ENCODE results near the gene C1QTNF8. TPM values are rescaled to one million over a fixed set of nuclear protein-coding genes. Genes with fewer than 3 reads are reported as not detected.

The C1QTNF8 gene
- total RNA-seq, 3 donors from 2014 or later (not counting 1 experiment from before 2014, with no cell fraction given) = not detected

- Histone ChIP-seq H3K4me3 (ENCODE audit: low read length) (no peak overlapping the region), H3K27ac (ENCODE audit: low read length) (no peak overlapping the region), H3K27me3 (ENCODE audit: control insufficient read depth, insufficient read depth, low read length) (peaks cover 2% of the 10 kb centered on the region), H3K9me3 (ENCODE audit: control insufficient read depth, insufficient read depth, low read length) (peaks cover 6% of the 10 kb centered on the region), H3K36me3 (ENCODE audit: control insufficient read depth, insufficient read depth, low read length) (no peaks in the 10 kb centered on the region), H3K4me1 (ENCODE audit: control insufficient read depth, insufficient read depth, low read length) (no peaks in the 10 kb centered on the region)
- ATAC-seq = no peak
- Mint-ChIP-seq H3K27me3 (ENCODE audit: low read depth in 2 of 2) (no peaks in the 10 kb centered on the region), H3K27ac (no peak overlapping the region), H3K4me1 (peaks cover 0 to 5% of the 10 kb centered on the region in 2 donors), H3K4me3 (no peak overlapping the region), H3K9me3 (peaks cover 0 to 3% of the 10 kb centered on the region in 2 donors), H3K36me3 (no peaks in the 10 kb centered on the region)
- TF ChIP-seq CTCF (IDR thresholded peaks at IDR 0.05) = peak; percentile 23
- DNase-seq = peak in 1 of 2 donors; percentile 49
- intact Hi-C loops (cut with micrococcal nuclease) = loop anchor here (10.0 kb wide), 1 partner anchor 340 kb away; the partner anchor contains the start of gene METRN
- 41% methylated on average over 34 of the region's 34 CpGs for WGBS (ENCODE audit: insufficient coverage)
Observed at GRCh38 chr16:1054660-1055556, 41.1 kb downstream of the C1QTNF8 start.

GRCh38 chr16:1053700-1054368 lies 42.2 kb downstream of the C1QTNF8 start:
- Histone ChIP-seq H3K36me3 (ENCODE audit: control insufficient read depth, insufficient read depth, low read length) (no peaks in the 10 kb centered on the region), H3K4me1 (ENCODE audit: control insufficient read depth, insufficient read depth, low read length) (no peaks in the 10 kb centered on the region), H3K27ac (ENCODE audit: low read length) (no peak overlapping the region), H3K27me3 (ENCODE audit: control insufficient read depth, insufficient read depth, low read length) (peaks cover 2% of the 10 kb centered on the region), H3K9me3 (ENCODE audit: control insufficient read depth, insufficient read depth, low read length) (no peaks in the 10 kb centered on the region), H3K4me3 (ENCODE audit: low read length) (no peak overlapping the region)
- Mint-ChIP-seq H3K27me3 (ENCODE audit: low read depth in 2 of 2) (no peaks in the 10 kb centered on the region), H3K4me3 (no peak overlapping the region), H3K9me3 (no peaks in the 10 kb centered on the region), H3K4me1 (peaks cover 0 to 5% of the 10 kb centered on the region in 2 donors), H3K27ac (no peak overlapping the region), H3K36me3 (no peaks in the 10 kb centered on the region)
- DNase-seq (no peak), ATAC-seq (no peak)
- 86% methylated on average over 21 of the region's 21 CpGs for WGBS (ENCODE audit: insufficient coverage)
- intact Hi-C loops (cut with micrococcal nuclease) = loop anchor here (10.0 kb wide), 1 partner anchor 339 kb away; the partner anchor contains the start of gene METRN
- TF ChIP-seq CTCF (IDR thresholded peaks at IDR 0.05) = no peak

DNA sequence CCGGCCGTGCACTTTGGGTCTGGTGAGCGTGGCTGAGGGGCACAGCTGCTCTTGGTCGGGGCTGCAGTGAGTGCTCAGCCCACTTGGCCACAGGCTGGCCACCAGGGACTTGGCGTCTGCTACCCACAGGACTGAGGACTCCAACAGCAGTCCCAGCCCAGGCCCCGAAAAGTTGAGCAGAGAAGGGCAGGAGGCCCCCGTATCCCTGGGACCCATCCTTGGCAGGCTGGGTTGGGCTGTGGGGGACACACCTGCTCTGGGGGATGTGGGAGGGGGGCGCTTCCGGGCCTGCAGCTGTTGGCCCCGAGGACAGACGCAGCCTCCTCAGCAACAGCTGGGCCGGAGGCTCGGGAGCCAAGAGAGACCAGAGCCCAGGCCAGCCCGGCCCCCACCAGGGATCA lies 42.9 kb downstream of the C1QTNF8 start:
- intact Hi-C loops (cut with micrococcal nuclease) = loop anchor here (10.0 kb wide), 1 partner anchor 338 kb away; the partner anchor contains the start of gene METRN
- H3K4me1 ChIP-seq (ENCODE audit: control insufficient read depth, insufficient read depth, low read length) = peaks cover 2% of the 10 kb centered on the region
- Mint-ChIP-seq H3K27ac (no peak overlapping the region), H3K36me3 (no peaks in the 10 kb centered on the region), H3K27me3 (ENCODE audit: low read depth in 2 of 2) (no peaks in the 10 kb centered on the region), H3K4me3 (no peak overlapping the region), H3K4me1 (peaks cover 0 to 5% of the 10 kb centered on the region in 2 donors), H3K9me3 (no peaks in the 10 kb centered on the region)
- 80% methylated on average over 14 of the region's 14 CpGs for WGBS (ENCODE audit: insufficient coverage)
- no peak overlapping the region for H3K4me3 ChIP-seq (ENCODE audit: low read length)
- H3K36me3 ChIP-seq (ENCODE audit: control insufficient read depth, insufficient read depth, low read length) = no peaks in the 10 kb centered on the region
- no peak for ATAC-seq
- H3K9me3 ChIP-seq (ENCODE audit: control insufficient read depth, insufficient read depth, low read length) = no peaks in the 10 kb centered on the region
- DNase-seq = no peak
- no peak for TF ChIP-seq CTCF (IDR thresholded peaks at IDR 0.05)
- H3K27ac ChIP-seq (ENCODE audit: low read length) = no peak overlapping the region
- no peaks in the 10 kb centered on the region for H3K27me3 ChIP-seq (ENCODE audit: control insufficient read depth, insufficient read depth, low read length)

Data from natural killer cell (primary cell).